Cardiac ventricle fibroblast (primary cell): ENCODE measurements around the gene MICB. TPM values are rescaled to one million over a fixed set of nuclear protein-coding genes. Genes with fewer than 3 reads are reported as not detected.

ENCODE experiments used
- total RNA-seq: library from RNA; depleted of rRNA; stranded (reverse); fragments of >200 nt; gene quantifications from 2 replicates; pipeline ENCODE4 v1.2.3, GENCODE V29; 2015

The MICB gene
- total RNA-seq: 2.2 and 5.1 TPM in 2 replicates

GRCh38 chr6:31497531-31498476, at the start of gene MICB:
Gene MICB (plus strand): TSS chr6:31498145. CDS start chr6:31498194, 49 bp downstream.

GRCh38 chr6:31528821-31529328, 30.9 kb downstream of the MICB start, which contains the start of gene MCCD1:
Gene MCCD1 (plus strand): TSS chr6:31528962. CDS start chr6:31529015, 53 bp downstream.

GRCh38 chr6:31541658-31542521, 43.9 kb downstream of the MICB start, which contains the start of gene DDX39B:
Gene DDX39B (minus strand): TSS chr6:31542003. CDS start chr6:31540532, 1,471 bp downstream.

GRCh38 chr6:31546339-31546957, 48.5 kb downstream of the MICB start, which contains the start of gene ATP6V1G2:
Gene ATP6V1G2 (minus strand): TSS chr6:31546608. CDS start chr6:31546559, 49 bp downstream.

GRCh38 chr6:31546958-31547726, 49.2 kb downstream of the MICB start, which contains the start of gene NFKBIL1:
Gene NFKBIL1 (plus strand): TSS chr6:31547608. CDS start chr6:31547695, 87 bp downstream.

Other genes with a start within 250 kb of the MICB start
- gene HLA-C, start 226.1 kb upstream of the MICB start, total RNA-seq: 237 and 249 TPM in 2 replicates
- gene HLA-B, start 141.0 kb upstream of the MICB start, total RNA-seq: 231 and 468 TPM in 2 replicates
- gene MICA, start 94.5 kb upstream of the MICB start, total RNA-seq: 12.6 TPM in 2 replicates
- gene MCCD1, start 30.8 kb downstream of the MICB start, total RNA-seq: not detected in 2 replicates
- gene DDX39B, start 43.9 kb downstream of the MICB start, total RNA-seq: 205 and 225 TPM in 2 replicates
- gene ATP6V1G2, start 48.5 kb downstream of the MICB start, total RNA-seq: 0.25 and 2.1 TPM in 2 replicates
- gene NFKBIL1, start 49.5 kb downstream of the MICB start, total RNA-seq: 21.5 and 21.6 TPM in 2 replicates
- gene LTA, start 74.1 kb downstream of the MICB start, total RNA-seq: not detected in 2 replicates
- gene TNF, start 77.4 kb downstream of the MICB start, total RNA-seq: not detected in 2 replicates
- gene LTB, start 84.3 kb downstream of the MICB start, total RNA-seq: not detected in 2 replicates
- gene LST1, start 88.1 kb downstream of the MICB start, total RNA-seq: not detected in 2 replicates
- gene NCR3, start 94.9 kb downstream of the MICB start, total RNA-seq: not detected in 2 replicates
- gene AIF1, start 117.1 kb downstream of the MICB start, total RNA-seq: not detected in 2 replicates
- gene PRRC2A, start 122.6 kb downstream of the MICB start, total RNA-seq: 66.0 and 73.3 TPM in 2 replicates
- gene BAG6, start 154.5 kb downstream of the MICB start, total RNA-seq: 169 and 177 TPM in 2 replicates
- 2.0 and 2.3 TPM in 2 replicates for gene APOM, start 157.7 kb downstream of the MICB start, total RNA-seq
- 18.5 and 21.9 TPM in 2 replicates for gene C6orf47, start 162.6 kb downstream of the MICB start, total RNA-seq
- 21.4 and 23.7 TPM in 2 replicates for gene GPANK1, start 166.9 kb downstream of the MICB start, total RNA-seq
- 208 and 235 TPM in 2 replicates for gene CSNK2B, start 167.9 kb downstream of the MICB start, total RNA-seq
- 0.44 and 0.50 TPM in 2 replicates for gene LY6G5B, start 171.8 kb downstream of the MICB start, total RNA-seq
- gene LY6G5C, start 182.9 kb downstream of the MICB start, total RNA-seq: 0.34 TPM in 1 of 2 replicates, not detected in the other
- 19.1 and 24.3 TPM in 2 replicates for gene ABHD16A, start 205.2 kb downstream of the MICB start, total RNA-seq
- not detected in 2 replicates for gene LY6G6F, start 208.7 kb downstream of the MICB start, total RNA-seq
- gene LY6G6D, start 217.2 kb downstream of the MICB start, total RNA-seq: not detected in 2 replicates
- not detected in 2 replicates for gene LY6G6C, start 223.6 kb downstream of the MICB start, total RNA-seq
- gene MPIG6B, start 225.2 kb downstream of the MICB start, total RNA-seq: 0.06 TPM in 1 of 2 replicates, not detected in the other
- 48.5 and 60.7 TPM in 2 replicates for gene DDAH2, start 231.2 kb downstream of the MICB start, total RNA-seq
- gene CLIC1, start 238.4 kb downstream of the MICB start, total RNA-seq: 293 and 305 TPM in 2 replicates
- gene MSH5, start 241.9 kb downstream of the MICB start, total RNA-seq: 1.6 and 4.2 TPM in 2 replicates